ENCODE measurements around the gene SLC30A3. TPM values are rescaled to one million over a fixed set of nuclear protein-coding genes. Genes with fewer than 3 reads are reported as not detected.

The SLC30A3 gene
- total RNA-seq (2022) (0.24 TPM in 1 of 2 replicates, not detected in the other), Bru-seq, nascent RNA (percentile 8 among the genes with signal in this experiment), BruChase-seq, experiment 1, labeled RNA remaining after a 6-hour chase (not detected), BruChase-seq, experiment 2, labeled RNA remaining after a 2-hour chase (percentile 8 among the genes with signal in this experiment)
- long read RNA-seq, result 0 reads

GRCh38 chr2:27262379-27263286 is at the start of gene SLC30A3:
Gene SLC30A3 (minus strand): TSS chr2:27263047. CDS start chr2:27262906, 141 bp downstream.
- Mint-ChIP-seq H3K4me3 (ENCODE audit: low read depth, unreplicated experiment) (peak within 1 kb of the TSS; percentile 67), H3K4me1 (ENCODE audit: low read depth, unreplicated experiment) (peaks cover 7% of the 10 kb centered on the region), H3K36me3 (ENCODE audit: insufficient read depth, unreplicated experiment) (peaks cover 12% of the 10 kb centered on the region), H3K27me3 (ENCODE audit: unreplicated experiment) (peaks cover 43% of the 10 kb centered on the region), H3K9me3 (ENCODE audit: low read depth, unreplicated experiment) (no peaks in the 10 kb centered on the region), H3K27ac (ENCODE audit: unreplicated experiment) (no peak within 1 kb of the TSS)
- no TSS peak for BruUV-seq (replicated peaks)
- no peak for TF ChIP-seq CTCF (IDR thresholded peaks at IDR 0.05; ENCODE audit: unreplicated experiment)
- DNase-seq, result peak; percentile 53
- intact Hi-C loops (cut with micrococcal nuclease; ENCODE audit: unreplicated experiment), result no loop called here
- CTCF ChIA-PET, result interaction anchor here (0.9 to 2.0 kb wide), 2 partner anchors 17 to 31 kb away, joined by 4 to 9 read pairs; no protein-coding TSS in a partner anchor

- Mint-ChIP-seq H3K4me1 (ENCODE audit: low read depth, unreplicated experiment) (no peaks in the 10 kb centered on the region), H3K36me3 (ENCODE audit: insufficient read depth, unreplicated experiment) (peaks cover 7% of the 10 kb centered on the region), H3K27me3 (ENCODE audit: unreplicated experiment) (no peaks in the 10 kb centered on the region), H3K27ac (ENCODE audit: unreplicated experiment) (no peak overlapping the region), H3K9me3 (ENCODE audit: low read depth, unreplicated experiment) (no peaks in the 10 kb centered on the region), H3K4me3 (ENCODE audit: low read depth, unreplicated experiment) (no peak overlapping the region)
- CTCF ChIA-PET, result interaction anchor here (0.5 kb wide), 1 partner anchor 234 kb away, joined by 4 read pairs; no protein-coding TSS in a partner anchor
- no peak for DNase-seq
- intact Hi-C loops (cut with micrococcal nuclease; ENCODE audit: unreplicated experiment), result no loop called here
- TF ChIP-seq CTCF (IDR thresholded peaks at IDR 0.05; ENCODE audit: unreplicated experiment), result no peak
- BruUV-seq (replicated peaks), result no TSS peak
These were observed 49.3 kb upstream of the SLC30A3 start for GRCh38 chr2:27312152-27312551.

GRCh38 chr2:27309651-27310050 is 46.8 kb upstream of the SLC30A3 start:
- CTCF ChIA-PET, result no interaction called here
- BruUV-seq (replicated peaks), result no TSS peak
- TF ChIP-seq CTCF (IDR thresholded peaks at IDR 0.05; ENCODE audit: unreplicated experiment), result no peak
- Mint-ChIP-seq H3K9me3 (ENCODE audit: low read depth, unreplicated experiment) (no peaks in the 10 kb centered on the region), H3K27ac (ENCODE audit: unreplicated experiment) (no peak overlapping the region), H3K36me3 (ENCODE audit: insufficient read depth, unreplicated experiment) (peaks cover 19% of the 10 kb centered on the region), H3K4me1 (ENCODE audit: low read depth, unreplicated experiment) (no peaks in the 10 kb centered on the region), H3K27me3 (ENCODE audit: unreplicated experiment) (peaks cover 22% of the 10 kb centered on the region), H3K4me3 (ENCODE audit: low read depth, unreplicated experiment) (no peak overlapping the region)
- intact Hi-C loops (cut with micrococcal nuclease; ENCODE audit: unreplicated experiment), result no loop called here
- DNase-seq, result no peak

- no peak for TF ChIP-seq CTCF (IDR thresholded peaks at IDR 0.05; ENCODE audit: unreplicated experiment)
- CTCF ChIA-PET, result no interaction called here
- DNase-seq, result no peak
- H3K9me3 Mint-ChIP-seq (ENCODE audit: low read depth, unreplicated experiment), result no peaks in the 10 kb centered on the region
- H3K27ac Mint-ChIP-seq (ENCODE audit: unreplicated experiment), result no peak within 1 kb of the TSS
- H3K27me3 Mint-ChIP-seq (ENCODE audit: unreplicated experiment), result peaks cover 23% of the 10 kb centered on the region
- BruUV-seq (replicated peaks), result no TSS peak
- peak within 1 kb of the TSS; percentile 65 for H3K4me3 Mint-ChIP-seq (ENCODE audit: low read depth, unreplicated experiment)
- H3K4me1 Mint-ChIP-seq (ENCODE audit: low read depth, unreplicated experiment), result no peaks in the 10 kb centered on the region
- intact Hi-C loops (cut with micrococcal nuclease; ENCODE audit: unreplicated experiment), result no loop called here
- H3K36me3 Mint-ChIP-seq (ENCODE audit: insufficient read depth, unreplicated experiment), result peaks cover 19% of the 10 kb centered on the region
These were observed 45.6 kb upstream of the SLC30A3 start, which contains the start of gene UCN for GRCh38 chr2:27308359-27308881. Gene UCN (minus strand): TSS chr2:27308445. CDS start chr2:27307895, 550 bp downstream.
